Nucleus accumbens (tissue), 56 donors: Measurements from ENCODE around the gene IL1F10.

Experiments used
- DNase-seq, 56 donors: peaks; one replicate each; lab custom pipeline; 2025; lab: John Stamatoyannopoulos, UW

Gene IL1F10

GRCh38 chr2:113058411-113058994 lies 9.3 kb upstream of the IL1F10 start:
- DNase-seq: no peak

GRCh38 chr2:113058998-113059960 lies 8.5 kb upstream of the IL1F10 start, which contains the start of gene IL36RN:
Gene IL36RN, plus strand, starts transcription at chr2:113059198. Its CDS starts 241 bp downstream, at chr2:113059439.
- DNase-seq: no peak

- DNase-seq: no peak
These were observed 7.4 kb upstream of the IL1F10 start for GRCh38 chr2:113060396-113060795.

- no peak for DNase-seq
These were observed 7.0 kb upstream of the IL1F10 start for GRCh38 chr2:113060796-113061195.

GRCh38 chr2:113061241-113061640 lies 6.5 kb upstream of the IL1F10 start:
- DNase-seq: no peak

GRCh38 chr2:113061896-113062770 lies 5.6 kb upstream of the IL1F10 start:
- DNase-seq: no peak

- DNase-seq: no peak
These were observed 3.5 kb upstream of the IL1F10 start for GRCh38 chr2:113064281-113064680.

GRCh38 chr2:113064898-113065297 lies 2.9 kb upstream of the IL1F10 start:
- no peak for DNase-seq

GRCh38 chr2:113068249-113068648 lies 479 bp downstream of the IL1F10 start:
- no peak for DNase-seq

- DNase-seq: no peak
These were observed 1.1 kb downstream of the IL1F10 start for GRCh38 chr2:113068706-113069485.

GRCh38 chr2:113069676-113070605 lies 2.2 kb downstream of the IL1F10 start:
- DNase-seq: no peak

GRCh38 chr2:113070606-113070975 lies 2.8 kb downstream of the IL1F10 start:
- no peak for DNase-seq

- no peak for DNase-seq
These were observed 4.8 kb downstream of the IL1F10 start for GRCh38 chr2:113072584-113072983.

GRCh38 chr2:113073325-113073834 lies 5.6 kb downstream of the IL1F10 start:
- no peak for DNase-seq

GRCh38 chr2:113075030-113075429 lies 7.3 kb downstream of the IL1F10 start:
- DNase-seq: no peak

GRCh38 chr2:113075600-113075999 lies 7.8 kb downstream of the IL1F10 start:
- no peak for DNase-seq

- DNase-seq: no peak
These were observed 9.3 kb downstream of the IL1F10 start for GRCh38 chr2:113076954-113077669.

- DNase-seq: no peak
These were observed 10.2 kb downstream of the IL1F10 start for GRCh38 chr2:113077921-113078320.
